K562 (cell line): ENCODE data around the gene WHAMM. TPM values are rescaled to one million over a fixed set of nuclear protein-coding genes. Genes with fewer than 3 reads are reported as not detected.
"Not testable (repeated sequence)": the region's sequence is repeated elsewhere in the genome, so short reads cannot be mapped to it uniquely, and the experiment has no call there.

Source experiments
- ATAC-seq: fragments of 200-7000 bp; cut with Tn5 transposase; 3 replicates; pipeline ENCODE4 v1.9.1; 2020; ENCODE audit warnings: moderate library complexity
- BruUV-seq: library from RNA; stranded (reverse); fragments of 400-500 nt; replicated peaks from 2 replicates; lab custom pipeline; 2021; lab: Mats Ljungman, UMichigan
- CTCF ChIA-PET: fragments of 300-600 bp; formaldehyde crosslinking; extraction: SDS; loops from one replicate; lab custom pipeline; 2021; ENCODE audit warnings: low intra/inter-chr PET ratio; lab: Yijun Ruan, JAX
- POLR2A ChIA-PET: fragments of 300-600, 350-650 bp; sonication (Branson Sonifier 250); formaldehyde crosslinking; extraction: SDS; loops from one replicate; lab custom pipeline; 2021; ENCODE audit warnings: antibody characterized with exemption, inconsistent platforms; lab: Yijun Ruan, JAX
- DNase-seq, 4 experiments: peaks; one replicate each; pipeline versions ENCODE4 v3.0.0 to v3.0.0-alpha.2; 2011 to 2018; ENCODE audit warnings: low spot score in 3 of 4, mixed read lengths in 3 of 4; ENCODE audit errors: extremely low read depth in 1 of 4
- FAIRE-seq: peaks from 2 replicates; lab custom pipeline; 2011; peaks lifted over from hg19 to GRCh38; lab: Jason Lieb, UNC
- H2AFZ ChIP-seq: 2 replicates; pipeline ENCODE4 v1.6.0; 2011; ENCODE audit warnings: low read depth, low read length, control low read depth, inconsistent platforms
- H3K27ac ChIP-seq: fragments of 200-600 bp; 3 replicates; pipeline ENCODE4 v1.8.0; 2011; ENCODE audit warnings: low read depth, mild to moderate bottlenecking, control low read depth, inconsistent platforms, low read length, moderate library complexity, mixed read lengths; ENCODE audit errors: extremely low read depth
- H3K27me3 ChIP-seq, 2 experiments: fragments of 300-600 bp in 1 of 2; 2 replicates in 1 of 2; 3 replicates in 1 of 2; pipeline versions ENCODE4 v1.6.0 to v1.8.0; 2011; ENCODE audit warnings: inconsistent platforms in 2 of 2, low read length in 2 of 2, mild to moderate bottlenecking in 1 of 2, mixed read lengths in 1 of 2, moderate library complexity in 1 of 2; ENCODE audit not compliant: control insufficient read depth in 2 of 2, insufficient read depth in 2 of 2
- H3K36me3 ChIP-seq: fragments of 300-600 bp; 3 replicates; pipeline ENCODE4 v1.8.0; 2011; ENCODE audit warnings: mild to moderate bottlenecking, low read length, inconsistent platforms; ENCODE audit not compliant: control insufficient read depth, insufficient read depth
- H3K4me1 ChIP-seq, 2 experiments: fragments of 200-600 bp in 1 of 2; replicated peaks in 1 of 2; 2 replicates in 1 of 2; 3 replicates in 1 of 2; pipeline versions ENCODE4 v1.5.1 to v1.8.0; 2011; ENCODE audit warnings: inconsistent platforms in 2 of 2, low read length in 2 of 2, mild to moderate bottlenecking in 1 of 2, mixed read lengths in 1 of 2, moderate library complexity in 1 of 2; ENCODE audit not compliant: control insufficient read depth in 2 of 2, insufficient read depth in 2 of 2
- H3K4me2 ChIP-seq: 2 replicates; pipeline ENCODE4 v1.6.1; 2011; ENCODE audit warnings: low read length, control low read depth, inconsistent platforms, mixed read lengths; ENCODE audit not compliant: insufficient read depth
- H3K4me3 ChIP-seq: fragments of 200-600 bp; sonication (generic), shearing (Covaris generic); 2 replicates; pipeline ENCODE4 v1.5.1; 2016; ENCODE audit warnings: control low read depth, inconsistent platforms
- H3K79me2 ChIP-seq: fragments of 200-600 bp; 3 replicates; pipeline ENCODE4 v1.8.0; 2011; ENCODE audit warnings: low read length, inconsistent platforms; ENCODE audit not compliant: control insufficient read depth, insufficient read depth
- H3K9ac ChIP-seq, 2 experiments: 2 replicates each; pipeline versions ENCODE4 v1.6.0 to v1.6.1; 2011; ENCODE audit warnings: low read depth in 2 of 2, low read length in 2 of 2, control low read depth in 1 of 2, inconsistent platforms in 1 of 2, mild to moderate bottlenecking in 1 of 2, mixed read lengths in 1 of 2; ENCODE audit not compliant: insufficient read depth in 1 of 2
- H3K9me1 ChIP-seq: one replicate; pipeline ENCODE4 v1.6.0; 2011; ENCODE audit warnings: inconsistent platforms, mild to moderate bottlenecking, low read length, moderate library complexity; ENCODE audit not compliant: control insufficient read depth, insufficient read depth
- H3K9me3 ChIP-seq: replicated peaks from 2 replicates; pipeline ENCODE4 v1.5.1; 2011; ENCODE audit warnings: low read depth, low read length, inconsistent platforms; ENCODE audit not compliant: control insufficient read depth, insufficient read depth
- H4K20me1 ChIP-seq: replicated peaks from 2 replicates; pipeline ENCODE4 v1.6.1; 2011; ENCODE audit warnings: low read length, inconsistent platforms, mixed read lengths; ENCODE audit not compliant: control insufficient read depth, insufficient read depth
- ATF1 ChIP-seq, 2 experiments: fragments of 450-650 bp in 1 of 2; IDR thresholded peaks; 2 replicates each; pipeline ENCODE4 v1.6.1; 2016; ENCODE audit warnings: missing compliant biosample characterization in 1 of 2, missing genetic modification characterization in 1 of 2
- KDM2B ChIP-seq: fragments of 250-450 bp; sonication (Bioruptor Pico); IDR thresholded peaks from 2 replicates; pipeline ENCODE4 v1.8.0; 2021; ENCODE audit warnings: mild to moderate bottlenecking, moderate library complexity
- NCOR1 ChIP-seq: fragments of 450-650 bp; IDR thresholded peaks from 2 replicates; pipeline ENCODE4 v1.6.1; 2016; ENCODE audit warnings: mild to moderate bottlenecking, moderate library complexity
- NFYB ChIP-seq: IDR thresholded peaks from 2 replicates; pipeline ENCODE4 v1.6.1; 2011; ENCODE audit warnings: mild to moderate bottlenecking, moderate library complexity; ENCODE audit not compliant: insufficient read length; ENCODE audit errors: extremely low read depth
- NRF1 ChIP-seq, 2 experiments: fragments of 450-650 bp; IDR thresholded peaks in 1 of 2; conservative IDR thresholded peaks in 1 of 2; 2 replicates each; pipeline ENCODE4 v1.6.1; 2014; ENCODE audit warnings: mild to moderate bottlenecking in 2 of 2
- SAP30 ChIP-seq: fragments of 200-600 bp; sonication (generic); IDR thresholded peaks from 2 replicates; pipeline ENCODE4 v1.6.1; 2012; ENCODE audit warnings: borderline replicate concordance, low read depth, mild to moderate bottlenecking, moderate library complexity, low read length, control low read depth, inconsistent platforms; ENCODE audit not compliant: insufficient read depth, poor library complexity, severe bottlenecking
- TFAM ChIP-seq: fragments of 250-450 bp; sonication (Bioruptor Pico); conservative IDR thresholded peaks from 2 replicates; pipeline ENCODE4 v1.5.0; 2021; ENCODE audit warnings: mild to moderate bottlenecking, moderate library complexity
- YBX1 ChIP-seq: fragments of 450-650 bp; IDR thresholded peaks from 2 replicates; pipeline ENCODE4 v1.7.1; 2016; ENCODE audit warnings: mild to moderate bottlenecking
- ZNF121 ChIP-seq: sonication (generic); formaldehyde crosslinking; conservative IDR thresholded peaks from 2 replicates; pipeline ENCODE4 v1.8.0; 2022; ENCODE audit warnings: missing genetic modification reagents
- ZNF3 ChIP-seq: fragments of 250-450 bp; sonication (Bioruptor Pico); IDR thresholded peaks from 2 replicates; pipeline ENCODE4 v1.5.0; 2021; ENCODE audit warnings: mild to moderate bottlenecking, moderate library complexity
- WGBS: fragments of 100-300 bp; shearing (Covaris generic); methylation state at CpG from one replicate; pipeline ENCODE4 v1.1.6; 2016; ENCODE audit warnings: low coverage, mixed read lengths; ENCODE audit not compliant: insufficient coverage; ENCODE audit errors: missing lambda C conversion rate; 5-methylcytosine and 5-hydroxymethylcytosine counted together
- in situ Hi-C: fragments of 300-500 bp; cut with MboI; formaldehyde crosslinking; loops from 4 replicates; pipeline ENCODE4 v1.15.0; 2018; ENCODE audit warnings: inconsistent platforms, mixed read lengths
- intact Hi-C: fragments of 100-400 bp; cut with micrococcal nuclease; formaldehyde crosslinking; loops from 2 replicates; pipeline ENCODE4 v1.14.2; 2022
- polyA plus RNA-seq, 8 experiments: library from polyadenylated mRNA; depleted of rRNA in 4 of 8; stranded (reverse) in 5 of 8; unstranded in 3 of 8; fragments of >200 nt; fragmentation: Nextera tagmentation in 2 of 8; fragmentation: Illumina TruSeq in 1 of 8; extraction: Ambion mirVana in 2 of 8; extraction: Trizol in 1 of 8; gene quantifications; 2 replicates each; pipeline versions ENCODE4 v1.2.1 to v1.2.3, GENCODE V29; 2011 to 2014; ENCODE audit warnings: inconsistent platforms in 1 of 8, missing spikeins in 1 of 8
- total RNA-seq, 7 experiments: library from RNA; depleted of rRNA in 6 of 7; stranded (reverse); fragments of >200 nt in 6 of 7; fragmentation: Illumina TruSeq in 2 of 7; extraction: Trizol in 2 of 7; gene quantifications; 2 replicates each; pipeline versions ENCODE4 v1.2.1 to v1.2.3, GENCODE V29; 2011 to 2021; ENCODE audit warnings: low replicate concordance in 1 of 7

WHAMM gene
- total and polyA plus RNA-seq, 9 of the 15 experiments (the other 6 are each of a cell fraction or from before 2014, with no cell fraction given), result 2.0 to 4.8 (median 3.6) TPM

GRCh38 chr15:82864967-82865366 is 55.5 kb downstream of the WHAMM start (continued):
- TF ChIP-seq KDM2B (CRISPR knock-in tag), result no peak
- no peak for TF ChIP-seq NCOR1
- no peak for TF ChIP-seq NRF1 (conservative IDR thresholded peaks at IDR 0.05 in 1 of 2, IDR thresholded peaks at IDR 0.05 in 1 of 2)
- no peak for TF ChIP-seq ZNF121 (CRISPR knock-in tag)
- no peak for TF ChIP-seq TFAM (CRISPR knock-in tag)
- TF ChIP-seq NFYB, result no peak
- no peak for TF ChIP-seq YBX1
- no peak for TF ChIP-seq ZNF3 (CRISPR knock-in tag)
- TF ChIP-seq SAP30, result no peak
- TF ChIP-seq ATF1 (CRISPR knock-in tag; IDR thresholded peaks at IDR 0.05), result no peak
- TF ChIP-seq ATF1 (tag; IDR thresholded peaks at IDR 0.05), result no peak

DNA sequence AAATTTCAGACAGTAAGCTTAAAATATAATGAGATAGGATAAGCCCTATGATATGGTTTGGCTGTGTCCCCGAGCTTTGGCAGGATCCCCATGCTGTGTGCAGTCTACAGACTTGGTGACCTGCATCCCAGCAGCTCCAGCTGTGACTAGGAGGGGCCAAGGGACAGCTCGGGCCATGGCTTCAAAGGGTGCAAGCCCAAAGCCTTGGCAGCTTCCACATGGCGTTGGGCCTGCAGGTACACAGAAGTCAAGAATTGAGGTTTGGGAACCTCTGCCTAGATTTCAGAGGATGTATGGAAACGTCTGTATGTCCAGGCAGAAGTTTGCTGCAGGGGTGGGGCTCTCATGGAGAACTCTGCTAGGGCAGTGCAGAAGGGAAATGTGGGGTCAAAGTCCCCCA is 56.2 kb downstream of the WHAMM start:
- H3K36me3 ChIP-seq, H3K27ac ChIP-seq, H3K79me2 ChIP-seq, H2AFZ ChIP-seq, in situ Hi-C loops, ATAC-seq, H3K9ac ChIP-seq, CTCF ChIA-PET, H3K4me2 ChIP-seq, H4K20me1 ChIP-seq, H3K4me1 ChIP-seq, BruUV-seq, intact Hi-C loops, DNase-seq, H3K4me3 ChIP-seq, H3K9me1 ChIP-seq, H3K9me3 ChIP-seq, FAIRE-seq: not testable (repeated sequence)
- H3K27me3 ChIP-seq, result peaks cover 15 to 21% of the 10 kb centered on the region in 2 experiments
- POLR2A ChIA-PET, result interaction anchor here (0.9 to 1.2 kb wide), 2 partner anchors 9 to 27 kb away, joined by 3 to 4 read pairs; no protein-coding TSS in a partner anchor
- 6% methylated on average over 4 of the region's 4 CpGs for WGBS

- H3K4me2 ChIP-seq, DNase-seq, H3K4me3 ChIP-seq, in situ Hi-C loops, H3K9me3 ChIP-seq, H3K36me3 ChIP-seq, H2AFZ ChIP-seq, CTCF ChIA-PET, H3K9ac ChIP-seq, BruUV-seq, H3K79me2 ChIP-seq, H3K27ac ChIP-seq, ATAC-seq, intact Hi-C loops, H3K9me1 ChIP-seq, H4K20me1 ChIP-seq, FAIRE-seq, H3K4me1 ChIP-seq: not testable (repeated sequence)
- POLR2A ChIA-PET, result interaction anchor here (0.9 to 1.2 kb wide), 2 partner anchors 8 to 26 kb away, joined by 3 to 4 read pairs; no protein-coding TSS in a partner anchor
- H3K27me3 ChIP-seq, result peaks cover 15 to 21% of the 10 kb centered on the region in 2 experiments
- 0% methylated on average over 3 of the region's 3 CpGs for WGBS
These were observed 56.6 kb downstream of the WHAMM start for GRCh38 chr15:82865981-82866380.
